Activated CD4-positive, alpha-beta T cell treated with anti-CD3 and anti-CD28 coated beads, Interleukin-2, amount 50 U/mL, for 1 hour (primary cell): ENCODE data around the gene ASH1L.
"Not testable (repeated sequence)": the region's sequence is repeated elsewhere in the genome, so short reads cannot be mapped to it uniquely, and the experiment has no call there.

Source experiments
- DNase-seq: peaks from one replicate; pipeline ENCODE4 v3.0.0-alpha.2; 2020

The ASH1L gene

DNA sequence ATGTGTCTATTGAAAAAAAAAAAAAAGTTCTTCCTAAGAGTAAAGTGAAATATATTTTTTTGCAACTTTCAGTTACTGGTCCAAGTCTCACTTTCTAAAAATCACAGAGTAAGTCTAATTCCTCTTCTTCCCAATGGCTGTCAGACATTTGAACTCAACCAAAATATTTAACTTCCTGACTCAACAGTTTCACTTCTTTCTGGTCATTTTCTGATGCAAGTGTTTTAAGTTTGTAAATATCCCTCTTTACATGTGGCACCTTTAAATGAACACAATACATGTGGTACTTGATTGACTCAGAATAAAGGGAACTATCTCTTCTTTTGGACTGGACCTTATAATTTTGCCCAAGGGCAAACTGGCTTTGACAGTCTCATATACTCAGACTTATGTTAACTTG, 76.7 kb downstream of the ASH1L start:
- DNase-seq: no peak

DNA sequence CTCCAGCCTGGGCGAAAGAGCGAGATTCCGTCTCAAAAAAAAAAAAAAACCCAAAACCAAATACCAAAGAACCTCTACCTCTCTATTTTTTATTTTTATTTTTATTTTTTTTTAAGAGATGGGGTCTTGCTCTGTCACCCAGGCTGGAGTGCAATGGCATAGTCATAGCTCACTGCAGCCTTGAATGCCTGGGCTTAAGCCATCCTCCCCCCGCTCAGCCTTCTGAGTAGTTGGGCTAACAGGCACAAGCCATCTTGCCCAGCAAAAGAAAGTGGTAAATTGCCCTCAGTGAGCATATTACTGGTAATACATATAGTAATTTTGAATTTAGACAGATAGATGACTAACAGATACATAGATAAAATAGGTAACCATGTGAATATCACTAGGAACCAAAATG, 77.4 kb downstream of the ASH1L start:
- no peak for DNase-seq

DNA sequence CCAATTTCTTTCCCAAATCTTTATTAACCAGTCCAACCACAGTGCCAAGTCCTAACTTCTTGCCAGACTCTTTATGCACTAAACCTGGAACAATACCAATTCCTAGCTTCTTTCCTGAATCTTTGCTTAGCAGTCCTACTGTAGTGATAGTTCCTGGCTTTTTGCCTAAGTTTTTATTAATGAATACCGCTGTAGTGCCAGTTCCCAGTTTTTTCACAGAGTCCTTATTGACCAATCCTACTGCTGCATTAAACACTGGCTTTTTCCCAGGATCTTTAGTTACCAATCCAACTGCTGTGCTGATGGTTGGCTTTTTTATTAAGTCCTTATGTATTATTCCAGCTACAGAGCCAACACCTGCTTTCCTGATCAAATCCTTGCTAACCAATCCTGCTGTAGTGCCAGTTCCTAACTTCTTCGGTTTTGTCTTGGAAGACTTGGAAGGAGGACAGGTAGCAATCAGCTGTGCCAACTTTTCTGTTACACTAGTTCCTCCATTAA, 80.8 kb downstream of the ASH1L start:
- no peak for DNase-seq

DNA sequence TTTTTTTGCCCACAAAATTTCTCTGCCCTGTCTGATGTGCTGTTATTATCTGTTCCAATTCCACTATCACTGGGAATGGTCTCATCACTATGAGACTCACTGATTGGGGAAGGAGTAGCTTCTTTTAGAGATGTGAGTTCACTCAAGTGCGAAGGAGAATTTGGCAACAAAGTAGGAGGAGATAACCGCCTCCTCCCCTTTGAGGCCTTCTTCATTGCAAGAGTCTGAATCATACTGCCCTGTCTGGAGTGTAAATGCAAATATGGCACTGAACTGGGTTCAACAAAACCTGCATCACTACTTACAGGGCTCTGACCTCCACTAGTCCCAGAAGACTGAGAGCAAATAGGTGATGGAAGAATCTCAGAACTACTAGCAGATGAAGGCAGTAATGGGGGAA, 83.4 kb downstream of the ASH1L start:
- DNase-seq: no peak

DNA sequence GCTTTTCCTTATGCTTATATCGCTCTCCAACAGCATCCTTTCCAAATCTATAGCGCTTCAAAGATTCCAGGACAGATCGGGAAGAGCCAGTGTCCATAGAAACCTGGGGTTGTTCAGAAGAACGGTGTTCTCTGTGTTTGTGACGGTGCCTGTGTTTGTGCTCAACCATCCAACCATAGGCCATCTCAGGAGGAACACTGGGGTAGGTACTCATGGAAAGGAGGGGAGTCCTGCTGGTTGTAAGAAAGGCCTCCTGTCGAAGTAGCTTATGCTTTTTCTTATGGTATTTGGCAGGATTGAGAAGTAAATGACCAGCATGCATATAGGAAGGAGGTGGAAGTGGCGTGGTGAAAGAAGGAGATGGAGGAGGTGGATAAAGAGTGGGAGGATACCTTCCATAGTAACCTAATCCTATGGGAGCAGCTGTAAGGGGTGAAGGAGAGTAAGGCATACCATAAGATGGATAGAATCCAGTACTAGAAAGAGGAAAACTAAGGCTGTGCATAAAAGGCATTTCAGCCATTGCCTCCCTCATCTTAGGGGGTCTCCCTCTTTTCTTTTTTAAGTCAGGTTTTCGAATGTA, 84.2 kb downstream of the ASH1L start:
- DNase-seq: no peak

DNA sequence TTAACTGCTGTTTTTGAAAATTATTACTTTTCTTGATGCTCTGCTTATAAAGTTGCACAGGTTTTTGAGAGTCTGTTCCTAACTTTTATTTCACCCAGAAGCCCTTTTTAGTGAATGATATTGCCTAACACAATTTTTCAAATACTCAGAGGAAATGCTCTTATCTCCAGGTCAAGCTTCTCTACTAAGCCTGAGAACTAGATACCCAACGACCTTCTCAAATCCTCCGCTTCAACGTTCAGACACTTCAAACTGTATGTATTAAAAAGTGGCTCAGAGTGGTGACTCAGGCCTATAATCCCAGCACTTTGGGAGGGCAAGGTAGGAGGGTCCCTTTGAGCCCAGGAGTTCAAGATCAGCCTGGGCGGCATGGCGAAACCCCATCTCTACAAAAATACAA, 88.5 kb downstream of the ASH1L start:
- DNase-seq: no peak

DNA sequence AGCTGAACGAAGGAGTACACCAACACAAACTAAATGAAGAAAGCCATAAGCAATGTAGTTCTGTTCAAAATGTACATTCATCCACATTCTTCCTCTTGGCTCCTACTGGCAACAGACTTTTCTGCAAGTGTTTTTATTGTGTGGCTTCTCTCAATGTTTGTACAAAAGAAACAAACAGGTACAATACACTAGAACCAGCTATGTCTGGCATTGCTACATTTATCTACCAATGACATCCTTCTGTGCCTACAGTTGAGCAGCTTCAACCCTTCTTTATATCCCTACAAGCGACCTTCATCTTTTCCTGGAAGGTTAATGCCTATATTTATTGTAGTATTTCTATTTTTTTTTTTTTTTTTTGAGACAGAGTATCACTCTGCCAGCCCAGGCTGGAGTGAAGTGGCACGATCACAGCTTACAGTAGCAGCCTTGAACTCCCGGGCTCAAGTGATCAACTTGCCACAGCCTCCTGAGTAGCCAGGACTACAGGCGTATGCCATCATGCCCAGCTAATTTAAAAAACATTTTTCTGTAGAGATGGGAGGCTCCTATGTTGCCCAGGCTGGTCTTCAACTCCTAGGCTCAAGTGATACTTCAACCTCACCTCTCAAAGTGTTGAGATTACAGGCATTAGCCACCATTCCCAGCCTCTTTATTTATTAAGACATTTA, 89.3 kb downstream of the ASH1L start:
- DNase-seq: no peak

DNA sequence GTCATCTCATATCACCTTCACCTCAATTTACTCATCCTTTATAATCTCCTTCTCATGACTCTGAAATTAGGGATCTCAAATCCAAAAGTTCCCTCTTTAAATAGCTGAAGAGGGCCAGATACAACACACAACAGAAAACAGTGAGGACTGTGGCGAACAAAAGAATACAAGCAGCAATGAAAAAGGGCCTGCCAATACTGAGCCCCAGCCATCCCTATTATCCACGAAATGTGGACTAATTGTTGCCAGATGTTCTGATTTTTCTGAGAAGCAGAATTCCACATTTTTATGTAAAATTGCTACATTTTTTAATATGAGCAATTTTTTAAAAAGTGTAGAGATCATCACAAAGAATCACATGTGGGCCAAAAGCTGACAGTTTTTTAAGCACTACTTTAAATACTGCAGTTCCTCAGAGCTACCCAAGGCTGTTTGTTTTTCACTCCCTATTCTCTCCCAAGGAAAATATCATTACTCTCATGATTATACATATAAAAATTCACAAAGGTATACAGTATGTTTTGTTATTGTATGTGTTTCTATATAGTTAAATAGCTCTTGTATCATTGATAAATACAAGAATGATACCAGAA, 90.0 kb downstream of the ASH1L start:
- DNase-seq: no peak

DNA sequence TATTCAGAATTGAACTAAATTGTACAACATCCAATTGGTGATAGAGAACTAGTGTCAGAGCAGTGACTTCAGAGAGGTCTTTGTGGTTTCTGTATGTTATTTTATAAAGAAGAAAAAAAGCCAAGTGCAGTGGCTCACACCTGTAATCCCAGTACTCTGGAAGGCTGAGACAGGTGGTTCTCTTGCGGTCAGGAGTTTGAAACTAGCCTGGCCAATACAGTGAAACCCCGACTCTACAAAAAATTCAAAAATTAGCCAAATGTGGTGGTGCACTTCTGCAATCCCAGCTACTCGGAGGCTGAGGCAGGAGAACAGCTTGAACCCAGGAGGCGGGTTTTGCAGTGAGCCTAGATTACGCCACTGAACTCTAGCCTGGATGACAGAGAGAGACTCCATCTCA, 90.7 kb downstream of the ASH1L start:
- DNase-seq: no peak

DNA sequence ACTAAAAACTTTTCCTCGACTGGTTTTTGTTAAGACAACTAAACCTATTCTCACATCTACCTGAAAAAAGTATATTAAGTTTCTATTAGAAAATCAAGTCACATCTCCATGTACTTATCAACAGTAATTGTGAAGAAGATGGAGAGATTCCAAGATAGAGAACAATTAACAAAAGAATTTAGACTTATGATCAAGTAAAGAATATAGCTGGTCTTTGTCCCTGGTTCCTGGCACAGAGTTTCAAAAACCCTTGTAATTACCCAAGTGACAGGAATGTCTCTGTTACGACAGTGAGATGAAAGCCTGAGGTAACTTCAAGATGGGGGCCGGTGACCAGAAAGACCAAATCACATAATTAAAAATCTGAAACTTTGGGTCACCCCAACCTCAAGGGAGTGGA, 91.6 kb downstream of the ASH1L start:
- no peak for DNase-seq

DNA sequence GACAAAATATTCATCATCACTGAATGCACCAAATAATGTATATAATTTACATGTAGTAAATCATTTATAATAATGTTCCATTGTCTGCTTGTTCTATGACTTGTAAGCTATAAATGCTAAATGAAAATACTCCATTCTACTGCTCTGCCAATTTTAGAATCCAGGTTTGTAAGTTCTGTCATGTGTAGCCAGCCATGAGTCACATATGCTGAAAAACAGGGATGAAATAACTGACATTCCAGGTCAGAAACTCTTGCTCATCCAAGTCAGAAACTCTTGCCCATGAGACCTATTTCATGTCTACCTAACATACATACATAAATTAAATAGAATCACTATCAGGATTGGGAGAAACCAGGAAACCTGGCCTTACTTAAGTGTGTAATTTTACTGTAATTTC, 95.6 kb downstream of the ASH1L start:
- no peak for DNase-seq

DNA sequence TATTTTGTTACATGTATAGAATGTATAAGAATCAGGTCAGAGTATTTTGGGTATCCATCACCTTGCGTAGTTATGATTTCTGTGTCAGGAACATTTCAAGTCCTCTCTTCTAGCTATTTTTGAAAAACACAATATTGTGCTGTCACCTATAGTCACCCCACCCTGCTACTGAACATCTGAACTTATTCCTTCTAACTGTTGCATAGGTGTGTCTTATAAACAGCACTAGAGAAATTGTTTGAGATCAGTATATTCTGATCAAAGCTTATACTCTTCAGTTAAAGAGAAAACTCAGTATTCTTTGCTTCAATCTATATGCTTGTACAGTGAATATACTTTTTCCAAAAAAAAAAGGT, 96.0 kb downstream of the ASH1L start:
- DNase-seq: no peak

DNA sequence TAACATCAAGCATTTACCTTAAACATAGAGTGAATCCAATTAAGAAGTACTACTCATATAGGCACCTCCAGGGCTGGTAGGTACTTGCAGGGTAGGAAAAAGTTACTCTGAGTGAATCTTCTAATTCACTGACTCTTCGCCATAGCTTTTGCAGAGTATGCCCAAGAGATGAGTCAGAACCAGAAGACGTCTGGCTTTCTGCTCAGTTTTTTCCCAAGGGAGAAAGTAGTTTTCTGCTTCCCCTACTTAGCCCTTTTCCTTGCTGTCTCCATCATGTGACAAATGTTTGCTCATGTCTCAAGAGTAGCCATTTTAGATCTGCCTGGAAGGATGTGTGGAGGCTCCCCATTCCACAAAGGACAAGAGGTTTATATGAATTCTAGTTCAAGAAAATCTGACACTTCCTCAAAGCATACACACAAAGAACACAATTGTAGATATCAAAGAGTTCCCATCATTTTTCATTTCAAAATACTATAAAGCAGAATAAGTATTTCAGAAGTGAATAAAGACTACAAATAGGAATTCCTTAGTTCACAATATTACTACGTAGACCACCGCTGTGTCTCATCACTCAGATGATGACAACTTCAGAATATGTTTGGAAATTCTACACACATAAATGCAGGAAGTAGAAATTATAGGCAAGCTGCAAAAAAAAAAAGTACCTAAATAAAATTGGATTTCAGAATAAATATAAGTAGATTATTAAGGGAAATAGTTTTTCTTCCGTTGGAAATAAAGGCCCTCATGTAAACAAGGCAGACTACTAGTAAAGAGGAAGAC, 98.5 kb downstream of the ASH1L start:
- DNase-seq: no peak

DNA sequence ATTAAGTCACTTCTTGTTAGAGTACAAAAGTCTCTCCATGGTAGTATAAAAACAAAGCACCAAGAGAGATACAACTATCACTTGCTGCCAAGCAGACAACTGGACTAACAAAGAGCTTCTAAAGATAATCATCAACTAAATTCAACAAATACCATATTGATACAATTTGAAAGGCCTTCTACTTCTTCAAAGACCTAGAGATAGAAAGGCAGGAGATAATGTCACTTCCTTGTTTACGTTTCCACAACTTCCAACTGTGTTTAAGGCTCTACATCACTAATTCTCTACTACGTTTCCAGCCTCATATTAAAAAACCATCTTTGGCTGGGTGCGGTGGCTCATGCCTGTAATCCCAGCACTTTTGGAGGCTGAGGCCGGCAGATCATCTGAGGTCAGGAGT, 104.5 kb downstream of the ASH1L start:
- DNase-seq: no peak

DNA sequence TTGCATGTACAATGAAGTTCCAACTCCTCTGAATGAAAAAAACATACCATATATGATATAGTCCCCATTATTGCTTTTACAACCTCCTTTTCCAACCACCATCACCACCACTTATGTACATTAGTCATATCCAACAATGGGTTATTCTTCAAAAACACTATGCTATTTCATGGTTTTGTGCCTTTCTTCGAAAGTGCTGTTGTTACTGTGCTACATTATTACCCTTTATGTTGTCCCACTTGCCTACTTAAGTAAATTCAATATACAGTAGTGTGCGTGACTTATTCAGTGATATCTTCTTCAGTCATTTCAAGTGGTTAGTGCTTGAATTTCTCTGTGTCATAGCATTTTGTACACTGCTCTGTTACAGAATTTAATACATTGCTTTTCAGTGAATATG, 105.3 kb downstream of the ASH1L start:
- no peak for DNase-seq

DNA sequence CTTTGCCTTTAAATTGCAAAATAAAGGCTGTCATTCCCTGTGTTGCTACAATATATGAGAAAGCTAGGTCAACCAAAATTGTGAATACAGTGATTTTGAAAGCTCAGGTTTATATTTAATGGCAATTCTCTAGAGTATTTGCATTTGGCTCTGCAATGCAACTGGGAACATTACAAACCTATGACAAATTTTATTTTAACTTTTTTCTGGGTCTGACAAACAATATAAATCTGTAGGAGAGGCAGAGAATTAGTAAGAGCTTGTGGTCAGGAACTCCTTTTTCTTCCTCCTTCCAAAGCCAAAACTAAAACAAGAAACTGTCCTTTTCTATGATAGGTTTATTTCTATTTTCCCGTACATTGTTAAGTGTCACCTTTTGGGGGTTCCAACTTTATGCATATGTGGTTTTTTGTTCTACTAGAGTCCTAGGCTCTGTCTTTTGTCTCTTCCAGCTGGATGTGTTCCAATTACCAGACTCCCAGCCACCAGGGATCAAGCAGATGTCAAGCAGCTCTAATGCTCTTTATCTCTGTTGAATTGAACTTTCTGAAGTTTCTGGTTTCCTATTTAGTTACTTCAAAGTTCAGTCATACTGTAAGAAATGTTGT, 106.9 kb downstream of the ASH1L start:
- no peak for DNase-seq

DNA sequence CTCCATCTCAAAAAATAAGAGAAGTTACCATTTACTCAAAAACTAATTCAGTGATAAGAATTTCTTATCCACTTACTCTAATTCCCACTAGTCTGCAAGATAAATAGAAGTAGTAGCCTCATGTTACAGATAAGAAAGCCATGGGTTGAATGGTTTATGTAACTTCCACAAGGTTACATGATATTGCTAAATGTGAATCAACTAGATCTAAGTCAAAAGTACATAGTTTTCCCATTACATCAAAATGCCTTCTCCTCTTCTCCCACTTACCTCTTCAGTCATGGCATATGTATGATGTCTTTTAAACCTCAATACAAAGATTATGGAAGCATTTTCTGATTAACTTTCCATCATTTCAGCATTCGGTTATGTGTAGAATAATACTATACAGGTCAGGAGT, 108.5 kb downstream of the ASH1L start:
- DNase-seq: no peak

DNA sequence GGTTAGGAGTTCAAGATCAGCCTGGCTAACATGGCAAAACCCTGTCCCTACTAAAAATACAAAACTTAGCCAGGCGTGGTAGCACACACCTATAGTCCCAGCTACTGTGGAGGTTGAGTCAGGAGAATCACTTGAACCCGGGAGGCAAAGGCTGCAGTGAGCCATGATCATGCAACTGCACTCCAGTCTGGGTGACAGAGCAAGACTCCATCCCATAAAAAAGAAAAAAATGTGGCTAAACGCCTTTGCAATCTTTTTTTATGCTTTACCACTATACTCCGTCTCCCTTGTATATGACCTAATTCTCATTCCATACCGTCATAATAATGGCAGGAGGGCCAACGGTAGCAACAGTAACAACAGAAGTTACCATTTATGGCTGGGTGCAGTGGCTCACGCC, 109.5 kb downstream of the ASH1L start:
- DNase-seq: no peak

DNA sequence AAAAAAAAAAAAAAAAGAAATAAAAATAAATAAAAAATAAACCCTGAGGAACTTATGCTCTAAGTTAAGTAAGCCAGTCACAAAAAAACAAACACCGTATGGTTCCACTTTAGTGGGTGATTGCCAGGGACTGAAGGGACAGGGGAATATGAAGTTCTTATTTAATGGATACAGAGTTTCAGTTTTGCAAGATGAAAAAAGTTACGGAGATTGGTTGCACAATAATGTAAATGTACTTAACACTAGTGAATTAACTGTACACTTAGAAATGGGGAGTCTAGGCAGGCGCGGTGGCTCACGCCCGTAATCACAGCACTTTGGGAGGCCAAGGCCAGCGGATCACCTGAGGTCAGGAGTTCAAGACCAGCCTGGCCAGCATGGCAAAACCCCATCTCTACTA, 111.4 kb downstream of the ASH1L start:
- DNase-seq: no peak

DNA sequence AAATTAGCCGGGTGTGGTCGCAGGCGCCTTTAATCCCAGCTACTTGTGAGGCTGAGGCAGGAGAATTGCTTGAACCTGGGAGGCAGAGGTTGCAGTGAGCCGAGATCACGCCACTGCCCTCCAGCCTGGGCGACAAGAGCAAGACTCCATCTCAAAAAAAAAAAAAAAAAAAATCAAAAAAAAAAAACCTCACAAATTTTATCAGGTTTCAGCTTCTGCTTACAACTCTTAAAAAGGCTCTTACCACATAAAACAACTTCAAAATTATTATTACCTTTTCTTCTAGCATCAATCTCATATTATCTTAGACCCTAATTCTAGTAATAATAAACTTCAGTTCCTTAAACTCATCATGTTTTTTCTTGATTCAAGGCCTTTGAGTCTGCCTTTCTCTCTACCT, 120.2 kb downstream of the ASH1L start:
- not testable (repeated sequence) for DNase-seq

DNA sequence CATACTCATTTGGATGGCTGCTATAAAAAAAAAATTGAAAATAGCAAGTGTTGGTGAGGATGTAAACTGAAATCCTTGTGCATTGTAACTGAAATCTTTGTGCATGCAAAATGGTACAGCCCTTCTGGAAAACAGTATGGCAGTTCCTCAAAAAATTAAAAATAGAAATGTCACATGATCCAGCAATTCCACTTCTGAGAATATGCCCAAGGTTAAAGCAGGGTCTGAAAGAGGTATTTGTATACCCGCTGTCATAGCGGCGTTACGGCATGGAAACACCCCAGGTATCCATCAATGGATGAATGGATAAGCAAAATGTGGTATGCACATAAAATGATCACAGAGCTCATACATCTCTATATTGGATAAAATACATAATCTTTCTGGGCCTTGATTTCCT, 125.2 kb downstream of the ASH1L start:
- DNase-seq: no peak

DNA sequence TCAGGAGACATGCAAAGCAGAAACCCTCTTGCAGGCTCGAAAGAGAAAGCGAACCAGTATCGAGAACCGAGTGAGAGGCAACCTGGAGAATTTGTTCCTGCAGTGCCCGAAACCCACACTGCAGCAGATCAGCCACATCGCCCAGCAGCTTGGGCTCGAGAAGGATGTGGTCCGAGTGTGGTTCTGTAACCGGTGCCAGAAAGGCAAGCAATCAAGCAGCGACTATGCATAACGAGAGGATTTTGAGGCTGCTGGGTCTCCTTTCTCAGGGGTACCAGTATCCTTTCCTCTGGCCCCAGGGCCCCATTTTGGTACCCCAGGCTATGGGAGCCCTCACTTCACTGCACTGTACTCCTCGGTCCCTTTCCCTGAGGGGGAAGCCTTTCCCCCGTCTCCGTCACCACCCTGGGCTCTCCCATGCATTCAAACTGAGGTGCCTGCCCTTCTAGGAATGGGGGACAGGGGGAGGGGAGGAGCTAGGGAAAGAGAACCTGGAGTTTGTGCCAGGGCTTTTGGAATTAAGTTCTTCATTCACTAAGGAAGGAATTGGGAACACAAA, 128.7 kb downstream of the ASH1L start:
- DNase-seq: not testable (repeated sequence)
